ENCODE results near the gene LAMA3.

GRCh38 chr18:24000613-24001490 is 311.6 kb downstream of the LAMA3 start:
- TF ChIP-seq CTCF (IDR thresholded peaks at IDR 0.05; ENCODE audit: extremely low read depth in 1 of 2, insufficient read depth in 1 of 2, low read depth in 1 of 2, low read length in 2 of 2) (no peak), MYC (IDR thresholded peaks at IDR 0.05; ENCODE audit: low read depth, low read length) (no peak), POLR2A (IDR thresholded peaks at IDR 0.05; ENCODE audit: low read depth, low read length) (no peak), POLR2AphosphoS5 (IDR thresholded peaks at IDR 0.05; ENCODE audit: insufficient read depth, low read depth, low read length) (no peak), GATA2 (IDR thresholded peaks at IDR 0.05; ENCODE audit: insufficient read depth, insufficient read length, low read depth, low read length) (no peak), JUN (IDR thresholded peaks at IDR 0.05; ENCODE audit: borderline replicate concordance, insufficient read depth, insufficient read length, low read depth) (no peak)

Measured in endothelial cell of umbilical vein (primary cell).